Choroid plexus epithelial cell (primary cell): ENCODE results near the gene B4GALNT3.

Experiments
- DNase-seq: peaks from one replicate; pipeline ENCODE4 v3.0.0-alpha.2; 2010; ENCODE audit warnings: low read depth
- H3K4me3 ChIP-seq: 2 replicates; pipeline ENCODE4 v1.5.1; 2011; ENCODE audit warnings: low read depth, mild to moderate bottlenecking, control low read depth, low read length, moderate library complexity
- CTCF ChIP-seq: conservative IDR thresholded peaks from 2 replicates; pipeline ENCODE4 v1.5.1; 2011; ENCODE audit warnings: low read depth, mild to moderate bottlenecking, control low read depth, inconsistent platforms, low read length, moderate library complexity

The B4GALNT3 gene

GRCh38 chr12:536751-537245 is 77.1 kb downstream of the B4GALNT3 start:
- no peak overlapping the region for H3K4me3 ChIP-seq
- TF ChIP-seq CTCF, result no peak
- no peak for DNase-seq

- no peak overlapping the region for H3K4me3 ChIP-seq
- DNase-seq, result no peak
- TF ChIP-seq CTCF, result no peak
Observed at GRCh38 chr12:537772-538171, 78.0 kb downstream of the B4GALNT3 start.

GRCh38 chr12:538731-539539 is 79.2 kb downstream of the B4GALNT3 start:
- peak; percentile 64 for DNase-seq
- H3K4me3 ChIP-seq, result no peak overlapping the region
- no peak for TF ChIP-seq CTCF

GRCh38 chr12:539540-540310 is 80.0 kb downstream of the B4GALNT3 start:
- TF ChIP-seq CTCF, result no peak
- DNase-seq, result no peak
- H3K4me3 ChIP-seq, result no peak overlapping the region

GRCh38 chr12:541676-542324 is 82.1 kb downstream of the B4GALNT3 start:
- DNase-seq, result no peak
- no peak for TF ChIP-seq CTCF
- no peak overlapping the region for H3K4me3 ChIP-seq

GRCh38 chr12:542395-543113 is 82.8 kb downstream of the B4GALNT3 start:
- DNase-seq, result no peak
- no peak for TF ChIP-seq CTCF
- no peak overlapping the region for H3K4me3 ChIP-seq
